WTC11 (cell line): Measurements from ENCODE around the gene GSDME. TPM values are rescaled to one million over a fixed set of nuclear protein-coding genes. Genes with fewer than 3 reads are reported as not detected.

ENCODE experiments used
- total RNA-seq: library from RNA; stranded (reverse); gene quantifications from 3 replicates; pipeline ENCODE4 v1.2.3, GENCODE V29; 2021
- TF ChIP-seq, protein P1 (sequence below): fragments of 250-450 bp; sonication (Bioruptor Pico); conservative IDR thresholded peaks from 2 replicates; pipeline ENCODE4 v1.9.0; 2021; ENCODE audit warnings: mild to moderate bottlenecking

The GSDME gene
- total RNA-seq, 1 experiment from 2014 or later = 4.8 TPM

DNA sequence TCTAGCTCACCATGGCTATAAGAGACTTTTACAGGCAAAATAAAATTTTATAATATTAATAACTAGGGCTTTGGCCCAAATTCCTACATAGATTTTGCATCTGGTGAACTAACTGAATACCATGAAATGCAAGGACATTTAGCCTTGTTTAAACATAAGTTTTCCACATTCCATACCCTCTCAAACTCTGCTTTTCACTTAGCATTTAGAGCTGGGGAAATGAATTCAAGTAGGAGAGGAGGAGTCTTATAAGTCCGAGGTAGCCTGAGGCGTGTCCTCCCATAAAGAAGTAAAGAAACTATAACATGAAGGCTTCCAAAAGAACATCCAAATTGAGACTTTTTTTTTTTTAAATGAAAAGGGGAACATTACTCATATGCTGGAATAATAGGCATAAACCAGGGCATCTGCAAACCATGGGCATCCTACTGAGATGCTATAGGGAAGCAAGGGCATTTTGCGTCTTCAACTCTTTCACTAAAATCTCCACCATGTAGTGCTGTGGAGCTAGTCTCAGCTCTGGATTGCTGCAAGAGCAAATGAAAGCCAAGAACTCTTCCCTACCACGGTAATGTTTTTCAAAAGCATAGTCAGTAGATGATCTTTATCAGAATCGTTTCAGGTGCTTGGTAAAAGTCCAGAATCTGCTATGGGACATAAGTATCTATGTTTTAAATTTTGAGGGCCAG lies 104.9 kb downstream of the GSDME start (continued):
- TF ChIP-seq, protein P1, sequence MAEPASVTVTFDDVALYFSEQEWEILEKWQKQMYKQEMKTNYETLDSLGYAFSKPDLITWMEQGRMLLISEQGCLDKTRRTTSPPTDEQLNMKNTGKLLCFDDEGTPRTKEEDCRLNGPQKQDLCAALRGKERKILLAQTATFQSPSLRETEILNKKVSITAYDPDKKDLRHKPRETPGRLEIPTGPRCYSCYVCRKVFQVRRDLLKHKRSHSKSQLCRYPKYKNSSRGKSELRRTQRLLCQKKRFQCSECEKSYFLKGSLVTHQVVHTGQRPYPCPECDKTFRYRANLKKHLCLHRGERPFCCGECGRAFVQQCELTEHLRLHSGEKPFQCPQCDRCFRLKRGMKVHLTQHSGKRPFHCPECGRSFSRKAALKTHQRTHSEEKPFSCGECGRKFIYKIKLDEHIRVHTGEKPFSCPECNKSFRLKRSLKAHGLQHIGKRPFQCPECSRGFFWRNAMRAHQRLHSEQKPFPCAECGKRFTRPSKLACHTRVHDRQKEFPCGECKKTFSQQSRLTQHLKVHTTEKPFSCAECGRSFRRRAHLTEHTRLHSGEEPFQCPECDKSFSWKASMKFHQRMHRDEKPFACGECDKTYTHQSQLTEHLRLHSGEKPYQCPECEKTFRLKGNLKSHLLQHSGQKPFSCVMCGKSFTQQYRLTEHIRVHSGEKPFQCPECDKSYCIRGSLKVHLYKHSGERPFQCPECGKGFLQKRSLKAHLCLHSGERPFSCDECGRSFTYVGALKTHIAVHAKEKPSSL (CRISPR knock-in tag) = no peak

Other genes starting within 250 kb of the GSDME start
- 47.6 to 64.6 TPM (median 49.7 TPM) in 3 replicates for gene PALS2, start 184.0 kb downstream of the GSDME start, total RNA-seq
- gene OSBPL3, start 222.7 kb upstream of the GSDME start, total RNA-seq = 16.0 to 20.2 TPM (median 17.1 TPM) in 3 replicates